Prostate gland (tissue), 2 donors: ENCODE results near the gene FAXDC2. TPM values are rescaled to one million over a fixed set of nuclear protein-coding genes. Genes with fewer than 3 reads are reported as not detected.
"Not testable (repeated sequence)": the region's sequence is repeated elsewhere in the genome, so short reads cannot be mapped to it uniquely, and the experiment has no call there.

ENCODE experiments used
- DNase-seq: peaks from one replicate; pipeline ENCODE4 v3.0.0-alpha.2; 2019; ENCODE audit warnings: low spot score
- H3K27ac ChIP-seq, 2 donors: fragments of 200-600 bp; sonication (generic); 2 replicates each; pipeline ENCODE4 v1.5.1; 2017 to 2019
- H3K27me3 ChIP-seq: fragments of 200-600 bp; sonication (generic); replicated peaks from 2 replicates; pipeline ENCODE4 v1.5.1; 2019; ENCODE audit not compliant: insufficient read depth
- H3K36me3 ChIP-seq, 2 donors: fragments of 200-600 bp; sonication (generic); 1 replicate in 1 of 2; 2 replicates in 1 of 2; pipeline versions ENCODE4 v1.5.1 to v1.8.1; 2017 to 2019
- H3K4me1 ChIP-seq: fragments of 200-600 bp; sonication (generic); replicated peaks from 2 replicates; pipeline ENCODE4 v1.5.1; 2019
- H3K4me3 ChIP-seq, 2 donors: fragments of 200-600 bp; sonication (generic); 2 replicates each; pipeline ENCODE4 v1.5.1; 2017 to 2019
- H3K9me3 ChIP-seq: fragments of 200-600 bp; sonication (generic); 2 replicates; pipeline ENCODE4 v1.5.1; 2017
- CTCF ChIP-seq, 4 experiments: fragments of 200-600 bp in 2 of 4; fragments of 450-650 bp in 2 of 4; sonication (generic) in 2 of 4; IDR thresholded peaks; 1 replicate in 3 of 4; 2 replicates in 1 of 4; pipeline ENCODE4 v1.5.1; 2016 to 2019; ENCODE audit warnings: antibody characterized with exemption in 4 of 4, mild to moderate bottlenecking in 2 of 4, moderate library complexity in 2 of 4
- POLR2A ChIP-seq: fragments of 450-650 bp; IDR thresholded peaks from one replicate; pipeline ENCODE4 v1.6.1; 2016; ENCODE audit warnings: antibody characterized with exemption, mild to moderate bottlenecking
- POLR2AphosphoS5 ChIP-seq: sonication (generic); formaldehyde crosslinking; IDR thresholded peaks from one replicate; pipeline ENCODE4 v1.6.1; 2017; ENCODE audit warnings: antibody characterized with exemption
- WGBS: methylation state at CpG from one replicate; pipeline ENCODE4 v1.1.5; 2018; 5-methylcytosine and 5-hydroxymethylcytosine counted together
- intact Hi-C: fragments of 100-400 bp; cut with DNase I; formaldehyde crosslinking; loops from one replicate; pipeline ENCODE4 v1.14.2; 2022
- total RNA-seq, 2 donors: library from RNA; depleted of rRNA; stranded (reverse); fragments of >200 nt; gene quantifications; one replicate each; pipeline ENCODE4 v1.1.0, GENCODE V29; 2016

FAXDC2 gene
- total RNA-seq, 2 donors from 2014 or later, result 35.3 to 81.7 TPM

- H3K4me1 ChIP-seq, result no peaks in the 10 kb centered on the region
- no peak overlapping the region for H3K4me3 ChIP-seq
- no peaks in the 10 kb centered on the region for H3K27me3 ChIP-seq
- no peak for DNase-seq
- H3K27ac ChIP-seq, result no peak overlapping the region
- no peaks in the 10 kb centered on the region for H3K36me3 ChIP-seq
- intact Hi-C loops, result no loop called here
- H3K9me3 ChIP-seq, result no peaks in the 10 kb centered on the region
- WGBS, result 81% methylated on average over 6 of the region's 6 CpGs
- TF ChIP-seq CTCF (IDR thresholded peaks at IDR 0.05), result no peak
Observed at GRCh38 chr5:154840435-154841272, 9.7 kb downstream of the FAXDC2 start.

GRCh38 chr5:154837009-154837901 is 13.1 kb downstream of the FAXDC2 start:
- no peak for TF ChIP-seq CTCF (IDR thresholded peaks at IDR 0.05)
- no peak for TF ChIP-seq POLR2AphosphoS5
- no peak for TF ChIP-seq POLR2A
- DNase-seq, result no peak
- WGBS, result 86% methylated on average over 6 of the region's 6 CpGs
- Histone ChIP-seq H3K9me3 (no peaks in the 10 kb centered on the region), H3K4me1 (peaks cover 5% of the 10 kb centered on the region), H3K27ac (no peak overlapping the region), H3K36me3 (no peaks in the 10 kb centered on the region), H3K27me3 (no peaks in the 10 kb centered on the region), H3K4me3 (no peak overlapping the region)
- intact Hi-C loops, result no loop called here

GRCh38 chr5:154836225-154836624 is 14.2 kb downstream of the FAXDC2 start:
- H3K36me3 ChIP-seq, result no peaks in the 10 kb centered on the region
- peaks cover 5% of the 10 kb centered on the region for H3K4me1 ChIP-seq
- intact Hi-C loops, result no loop called here
- no peak overlapping the region for H3K4me3 ChIP-seq
- H3K9me3 ChIP-seq, result no peaks in the 10 kb centered on the region
- WGBS, result 90% methylated on average over 6 of the region's 6 CpGs
- no peak overlapping the region for H3K27ac ChIP-seq
- H3K27me3 ChIP-seq, result no peaks in the 10 kb centered on the region
- TF ChIP-seq CTCF (IDR thresholded peaks at IDR 0.05) (no peak), POLR2A (no peak), POLR2AphosphoS5 (no peak)
- no peak for DNase-seq

- DNase-seq, H3K4me3 ChIP-seq, H3K9me3 ChIP-seq, H3K4me1 ChIP-seq, intact Hi-C loops, H3K27me3 ChIP-seq, H3K36me3 ChIP-seq, H3K27ac ChIP-seq: not testable (repeated sequence)
- WGBS, result 66% methylated on average over 9 of the region's 9 CpGs
Observed at GRCh38 chr5:154835701-154836052, 14.7 kb downstream of the FAXDC2 start.

- Histone ChIP-seq H3K36me3 (no peaks in the 10 kb centered on the region), H3K4me1 (peaks cover 5% of the 10 kb centered on the region), H3K4me3 (no peak overlapping the region), H3K9me3 (no peaks in the 10 kb centered on the region), H3K27ac (peak overlapping the region in 1 of 2 donors; percentile 5), H3K27me3 (no peaks in the 10 kb centered on the region)
- intact Hi-C loops, result no loop called here
- peak; percentile 38 for DNase-seq
- WGBS, result 48% methylated on average over 1 of the region's 1 CpG
- TF ChIP-seq POLR2AphosphoS5 (peak; percentile 79), CTCF (IDR thresholded peaks at IDR 0.05) (no peak)
Observed at GRCh38 chr5:154834053-154834452, 16.4 kb downstream of the FAXDC2 start.

- H3K4me3 ChIP-seq, DNase-seq, H3K4me1 ChIP-seq, H3K27ac ChIP-seq, H3K9me3 ChIP-seq, H3K36me3 ChIP-seq, intact Hi-C loops, H3K27me3 ChIP-seq: not testable (repeated sequence)
- WGBS, result 92% methylated on average over 3 of the region's 3 CpGs
Observed at GRCh38 chr5:154832804-154833203, 17.6 kb downstream of the FAXDC2 start.
